Activated gamma-delta T cell (primary cell): ENCODE results near the gene ANGPTL2.

ENCODE experiments used
- DNase-seq: peaks from one replicate; lab custom pipeline; 2025; lab: John Stamatoyannopoulos, UW

ANGPTL2 gene

GRCh38 chr9:127136081-127136879 is 13.8 kb upstream of the ANGPTL2 start:
- DNase-seq, result no peak

- DNase-seq, result no peak
Measured at GRCh38 chr9:127135056-127135745, 12.8 kb upstream of the ANGPTL2 start.

- DNase-seq, result no peak
Measured at GRCh38 chr9:127133739-127134167, 11.3 kb upstream of the ANGPTL2 start.

GRCh38 chr9:127132921-127133647 is 10.6 kb upstream of the ANGPTL2 start:
- DNase-seq, result no peak

- no peak for DNase-seq
Measured at GRCh38 chr9:127132375-127132774, 9.9 kb upstream of the ANGPTL2 start.

DNA sequence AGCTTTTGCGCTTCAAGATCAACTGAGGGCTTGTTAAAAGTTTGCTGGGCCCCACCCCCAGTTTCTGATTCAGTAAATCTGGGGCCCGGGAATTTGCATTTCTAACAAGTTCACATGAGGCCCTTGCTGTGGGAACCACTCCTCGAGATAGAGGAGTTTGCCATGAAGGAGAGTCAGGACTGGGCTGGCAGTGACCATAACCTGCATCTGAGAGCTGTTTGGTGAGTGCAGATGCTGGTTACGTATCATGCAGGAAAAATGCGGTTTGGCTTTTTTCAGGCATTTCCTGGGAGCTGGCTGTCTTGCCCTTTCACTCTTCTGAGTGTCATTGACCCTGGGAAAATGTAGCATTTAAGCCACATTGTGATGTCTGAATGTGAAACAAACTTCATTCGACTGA is 9.4 kb upstream of the ANGPTL2 start:
- DNase-seq, result no peak

- no peak for DNase-seq
Measured at GRCh38 chr9:127130661-127131538, 8.5 kb upstream of the ANGPTL2 start.

DNA sequence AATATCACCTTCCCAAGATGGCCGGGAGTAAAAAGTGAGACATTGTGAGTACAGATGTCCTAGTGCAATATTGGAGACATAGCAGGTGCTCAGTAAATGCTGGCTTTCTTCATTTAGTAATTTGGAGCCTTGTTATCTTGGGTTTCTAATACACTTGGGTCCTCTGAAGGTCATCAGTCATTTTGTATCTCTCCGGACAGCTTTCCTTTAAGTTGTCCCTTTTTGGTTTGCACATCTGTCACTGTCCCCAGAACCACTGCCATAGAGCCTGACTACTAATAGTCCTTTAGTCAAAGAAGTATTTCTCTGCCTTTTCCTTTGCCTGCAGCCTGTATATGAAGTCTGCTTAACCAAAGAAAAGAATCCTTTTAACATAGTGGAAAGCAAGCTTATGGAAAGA is 7.8 kb upstream of the ANGPTL2 start:
- no peak for DNase-seq

GRCh38 chr9:127129718-127130085 is 7.3 kb upstream of the ANGPTL2 start:
- DNase-seq, result no peak

DNA sequence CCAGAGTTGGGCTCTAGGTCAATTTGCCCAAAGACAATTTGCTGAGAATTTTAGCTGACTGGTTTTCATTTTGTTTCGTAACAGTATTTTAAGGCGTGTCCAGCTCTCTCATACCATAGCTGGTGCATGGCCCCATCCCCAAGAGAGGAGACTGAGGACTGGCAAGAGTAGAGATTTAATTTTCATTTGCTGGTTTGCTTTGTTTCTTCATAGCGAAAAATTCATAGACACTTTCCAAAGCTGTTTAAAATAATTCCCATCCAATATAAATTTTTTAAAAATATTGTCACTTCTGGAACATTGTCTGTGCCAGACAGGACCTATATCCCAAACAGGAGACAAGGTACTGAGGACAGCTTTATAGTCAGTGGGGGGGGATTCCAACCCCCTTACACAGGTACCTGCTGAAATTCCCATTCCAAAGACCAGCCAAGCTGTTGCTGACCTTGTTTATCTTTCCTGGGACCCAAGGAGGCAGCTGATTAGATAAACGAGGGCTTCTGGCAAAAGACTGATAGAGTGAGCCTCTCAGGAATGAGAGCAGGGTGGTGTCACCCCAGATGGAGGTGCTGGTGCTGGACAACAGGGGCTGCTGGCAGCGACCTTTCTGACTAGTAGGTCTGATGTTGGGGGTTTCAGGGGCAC is 6.8 kb upstream of the ANGPTL2 start:
- no peak for DNase-seq

DNA sequence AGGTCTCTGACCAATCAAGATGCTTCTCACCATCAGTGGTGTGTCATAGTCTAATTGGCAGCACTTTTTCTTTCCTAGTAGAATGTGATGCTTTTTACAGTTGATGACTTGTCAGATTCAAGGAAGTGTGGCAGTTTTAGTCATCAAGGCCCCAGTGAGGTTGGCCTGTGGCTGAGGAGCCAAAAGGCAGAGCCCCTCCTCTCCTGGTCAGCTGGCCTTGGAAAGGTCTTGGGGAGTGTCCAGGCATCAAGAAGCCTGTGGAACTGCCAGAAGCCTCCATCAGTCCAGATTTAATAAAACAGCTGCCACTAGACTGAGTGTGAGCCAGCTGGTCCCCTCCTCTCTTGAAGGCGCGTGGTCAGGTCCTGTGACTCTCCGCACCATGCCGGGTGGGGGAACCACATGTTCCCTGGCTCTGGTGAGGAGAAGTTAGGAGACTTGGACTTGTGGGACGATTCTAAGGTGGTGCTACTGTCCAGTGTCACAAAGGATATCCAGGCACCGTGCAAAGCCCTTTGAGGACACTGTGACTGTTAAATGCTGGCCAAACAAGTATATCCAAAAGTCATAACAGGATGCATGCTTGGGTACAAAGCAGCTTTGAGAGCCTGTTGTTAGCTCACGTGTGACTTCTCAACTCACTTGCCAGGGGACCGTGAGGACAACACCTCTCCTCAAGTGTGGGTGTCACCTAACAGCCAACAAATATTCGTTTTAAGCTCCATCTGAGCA is 6.1 kb upstream of the ANGPTL2 start:
- no peak for DNase-seq

DNA sequence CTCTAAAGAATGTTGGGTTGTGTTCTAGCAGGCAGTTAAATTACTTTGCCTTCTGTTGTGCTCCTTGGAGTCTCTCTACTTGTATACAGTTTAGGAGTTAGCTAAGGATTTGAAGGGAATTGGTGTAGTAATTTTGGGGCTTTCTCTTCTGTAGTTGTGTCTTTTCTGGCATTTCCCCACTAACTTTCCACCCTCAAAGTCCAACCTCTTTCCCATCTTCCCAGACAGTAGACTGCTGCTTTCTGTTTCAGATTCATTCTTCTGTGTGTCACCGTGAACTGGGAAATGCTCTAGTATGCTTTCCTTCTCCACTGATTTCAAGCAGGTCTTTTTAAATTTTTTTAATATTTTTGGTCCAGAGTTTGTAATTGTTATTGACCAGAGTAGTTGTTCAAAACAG is 4.5 kb upstream of the ANGPTL2 start:
- DNase-seq, result no peak

GRCh38 chr9:127124792-127125191 is 2.4 kb upstream of the ANGPTL2 start:
- DNase-seq, result no peak

DNA sequence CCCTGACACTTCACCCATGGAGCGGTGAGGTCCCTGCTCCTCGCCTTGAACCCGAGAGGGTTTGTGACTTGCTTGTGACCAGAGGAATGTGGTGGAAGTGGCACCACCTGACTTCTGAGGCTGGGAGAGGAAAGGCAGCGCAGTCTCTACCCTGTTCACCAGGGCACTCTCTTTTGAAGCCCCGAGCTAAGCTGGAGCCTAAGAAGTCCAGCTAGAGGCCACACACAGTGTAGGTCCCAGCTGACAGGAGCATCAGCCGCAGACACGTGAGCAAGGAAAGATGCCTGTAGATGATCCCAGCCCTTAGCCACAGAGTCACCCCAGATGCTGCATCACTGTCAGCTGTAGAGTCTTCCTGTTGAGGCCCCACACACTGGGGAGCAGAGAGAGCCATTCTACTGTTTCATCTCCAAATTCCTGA is 1.7 kb upstream of the ANGPTL2 start:
- no peak for DNase-seq

GRCh38 chr9:127123064-127123890 is 842 bp upstream of the ANGPTL2 start:
- no peak for DNase-seq

DNA sequence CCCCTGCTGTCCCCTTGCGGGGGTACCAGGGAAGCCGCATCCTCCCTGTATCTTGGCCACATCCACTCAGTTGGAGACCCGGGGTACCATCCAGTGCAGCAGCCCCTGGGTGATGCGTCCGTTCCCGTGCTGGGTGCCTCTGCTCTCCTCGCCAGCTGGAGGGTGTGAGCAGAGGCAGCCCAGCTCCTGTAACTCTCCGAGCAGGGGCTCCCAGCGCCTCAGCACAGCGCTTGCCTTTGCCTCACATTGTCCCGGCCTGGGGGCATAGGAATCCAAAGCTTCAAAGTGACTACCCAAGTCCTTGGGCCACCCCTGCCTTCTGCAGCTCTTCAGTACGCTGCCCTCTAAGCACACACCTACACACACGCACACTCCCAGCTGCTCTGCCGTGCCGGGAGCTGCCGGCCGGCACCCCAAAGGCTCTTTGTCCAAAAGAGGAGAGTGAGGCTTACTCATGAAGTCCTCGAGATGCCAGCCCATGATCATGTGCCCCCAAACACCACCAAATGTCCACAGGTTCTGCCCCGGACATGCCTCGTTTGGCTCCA is 733 bp downstream of the ANGPTL2 start:
- DNase-seq, result no peak

- no peak for DNase-seq
Measured at GRCh38 chr9:127119320-127119709, 3.1 kb downstream of the ANGPTL2 start.

GRCh38 chr9:127118597-127119319 is 3.7 kb downstream of the ANGPTL2 start:
- no peak for DNase-seq

DNA sequence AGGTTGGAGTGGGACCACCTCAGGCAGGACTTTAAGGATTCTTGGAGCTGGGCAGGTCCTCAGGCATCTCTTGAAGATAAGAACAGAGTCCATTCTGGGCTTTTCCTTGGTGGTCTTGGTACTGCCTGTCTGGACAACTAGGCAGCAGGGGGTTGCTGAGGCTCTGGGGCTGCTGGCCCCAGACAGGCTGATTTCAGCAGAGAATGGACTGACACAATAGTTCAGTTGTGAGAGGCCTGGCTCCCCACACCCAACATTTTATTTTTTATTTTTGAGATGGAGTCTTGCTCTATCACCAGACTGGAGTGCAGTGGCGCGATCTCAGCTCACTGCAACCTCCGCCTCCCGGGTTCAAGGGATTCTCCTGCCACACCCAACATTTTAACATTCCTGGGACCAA is 4.6 kb downstream of the ANGPTL2 start:
- no peak for DNase-seq
